Measurements from ENCODE around the gene MUC13. TPM values are rescaled to one million over a fixed set of nuclear protein-coding genes. Genes with fewer than 3 reads are reported as not detected.

The MUC13 gene
- polyA plus RNA-seq, 1 donor from 2014 or later = not detected

DNA sequence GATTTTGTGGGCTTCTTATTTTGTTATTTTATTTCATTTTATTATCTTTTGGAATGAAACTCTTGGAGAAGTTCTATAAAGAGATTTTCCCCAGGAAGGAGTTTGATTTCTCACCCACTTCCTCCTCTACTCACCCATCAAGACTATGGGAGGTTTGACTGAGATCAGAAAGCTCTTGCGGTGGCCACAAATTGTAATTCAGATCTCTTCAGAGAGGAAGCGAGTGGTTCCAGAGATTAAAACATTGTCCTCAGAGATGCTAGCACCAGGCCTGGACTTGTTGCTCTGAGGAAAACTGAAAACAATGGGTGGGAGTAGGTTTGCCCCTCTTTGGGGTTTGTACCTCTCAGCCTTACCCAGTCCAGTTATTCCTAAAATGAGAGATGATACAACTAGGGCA, 8.1 kb upstream of the MUC13 start:
- no peaks in the 10 kb centered on the region for H3K9me2 ChIP-seq (ENCODE audit: insufficient read depth, low read length)
- no peak overlapping the region for H3K9ac ChIP-seq (ENCODE audit: low read length)
- H4K20me1 ChIP-seq (ENCODE audit: insufficient read depth) = no peaks in the 10 kb centered on the region
- no peaks in the 10 kb centered on the region for H3K27me3 ChIP-seq (ENCODE audit: insufficient read depth, low read depth, low read length)
- TF ChIP-seq, protein P1, sequence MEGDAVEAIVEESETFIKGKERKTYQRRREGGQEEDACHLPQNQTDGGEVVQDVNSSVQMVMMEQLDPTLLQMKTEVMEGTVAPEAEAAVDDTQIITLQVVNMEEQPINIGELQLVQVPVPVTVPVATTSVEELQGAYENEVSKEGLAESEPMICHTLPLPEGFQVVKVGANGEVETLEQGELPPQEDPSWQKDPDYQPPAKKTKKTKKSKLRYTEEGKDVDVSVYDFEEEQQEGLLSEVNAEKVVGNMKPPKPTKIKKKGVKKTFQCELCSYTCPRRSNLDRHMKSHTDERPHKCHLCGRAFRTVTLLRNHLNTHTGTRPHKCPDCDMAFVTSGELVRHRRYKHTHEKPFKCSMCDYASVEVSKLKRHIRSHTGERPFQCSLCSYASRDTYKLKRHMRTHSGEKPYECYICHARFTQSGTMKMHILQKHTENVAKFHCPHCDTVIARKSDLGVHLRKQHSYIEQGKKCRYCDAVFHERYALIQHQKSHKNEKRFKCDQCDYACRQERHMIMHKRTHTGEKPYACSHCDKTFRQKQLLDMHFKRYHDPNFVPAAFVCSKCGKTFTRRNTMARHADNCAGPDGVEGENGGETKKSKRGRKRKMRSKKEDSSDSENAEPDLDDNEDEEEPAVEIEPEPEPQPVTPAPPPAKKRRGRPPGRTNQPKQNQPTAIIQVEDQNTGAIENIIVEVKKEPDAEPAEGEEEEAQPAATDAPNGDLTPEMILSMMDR (IDR thresholded peaks at IDR 0.05; ENCODE audit: poor library complexity, severe bottlenecking) = no peak
- no peak for TF ChIP-seq EP300 (conservative IDR thresholded peaks at IDR 0.05; ENCODE audit: poor library complexity, severe bottlenecking)
- no peak for TF ChIP-seq SMC3 (conservative IDR thresholded peaks at IDR 0.05; ENCODE audit: poor library complexity)
- TF ChIP-seq POLR2AphosphoS5 (IDR thresholded peaks at IDR 0.05) = no peak
- no peak for TF ChIP-seq RAD21 (conservative IDR thresholded peaks at IDR 0.05)
- TF ChIP-seq TAF1 (IDR thresholded peaks at IDR 0.05; ENCODE audit: low read depth) = no peak
- TF ChIP-seq REST (IDR thresholded peaks at IDR 0.05; ENCODE audit: borderline replicate concordance) = no peak
- TF ChIP-seq MXI1 (conservative IDR thresholded peaks at IDR 0.05; ENCODE audit: poor library complexity, severe bottlenecking) = no peak
- no peak for TF ChIP-seq EZH2 (IDR thresholded peaks at IDR 0.05; ENCODE audit: borderline replicate concordance, insufficient read depth, low read length, poor library complexity, severe bottlenecking)
- no peaks in the 10 kb centered on the region for H3F3A ChIP-seq (ENCODE audit: insufficient read depth, low read length, poor library complexity, severe bottlenecking)
- no peak overlapping the region for H3K4me2 ChIP-seq (ENCODE audit: low read length)
- H3K9me3 ChIP-seq (ENCODE audit: low read length) = no peaks in the 10 kb centered on the region
- H3K36me3 ChIP-seq (ENCODE audit: insufficient read depth, low read length) = no peaks in the 10 kb centered on the region
- H3K79me2 ChIP-seq (replicated peaks; ENCODE audit: insufficient read depth, low read length) = no peaks in the 10 kb centered on the region
- H3K4me3 ChIP-seq (ENCODE audit: low read length) = no peak overlapping the region
- no peak overlapping the region for H3K27ac ChIP-seq (ENCODE audit: low read length)
- no peak overlapping the region for H2AFZ ChIP-seq (ENCODE audit: low read depth, low read length)

GRCh38 chr3:124941771-124942170, 7.2 kb upstream of the MUC13 start:
- Histone ChIP-seq H3K4me2 (ENCODE audit: low read length) (no peak overlapping the region), H3K9me2 (ENCODE audit: insufficient read depth, low read length) (no peaks in the 10 kb centered on the region), H4K20me1 (ENCODE audit: insufficient read depth) (no peaks in the 10 kb centered on the region), H3K79me2 (replicated peaks; ENCODE audit: insufficient read depth, low read length) (no peaks in the 10 kb centered on the region), H3K36me3 (ENCODE audit: insufficient read depth, low read length) (no peaks in the 10 kb centered on the region), H3K27ac (ENCODE audit: low read length) (no peak overlapping the region), H3F3A (ENCODE audit: insufficient read depth, low read length, poor library complexity, severe bottlenecking) (no peaks in the 10 kb centered on the region), H3K9me3 (ENCODE audit: low read length) (no peaks in the 10 kb centered on the region), H3K9ac (ENCODE audit: low read length) (no peak overlapping the region), H3K27me3 (ENCODE audit: insufficient read depth, low read depth, low read length) (no peaks in the 10 kb centered on the region), H3K4me3 (ENCODE audit: low read length) (no peak overlapping the region), H2AFZ (ENCODE audit: low read depth, low read length) (no peak overlapping the region)
- TF ChIP-seq MXI1 (conservative IDR thresholded peaks at IDR 0.05; ENCODE audit: poor library complexity, severe bottlenecking) = no peak
- TF ChIP-seq EP300 (conservative IDR thresholded peaks at IDR 0.05; ENCODE audit: poor library complexity, severe bottlenecking) = no peak
- no peak for TF ChIP-seq EZH2 (IDR thresholded peaks at IDR 0.05; ENCODE audit: borderline replicate concordance, insufficient read depth, low read length, poor library complexity, severe bottlenecking)
- TF ChIP-seq POLR2AphosphoS5 (IDR thresholded peaks at IDR 0.05) = no peak
- TF ChIP-seq REST (IDR thresholded peaks at IDR 0.05; ENCODE audit: borderline replicate concordance) = no peak
- TF ChIP-seq, protein P1 (IDR thresholded peaks at IDR 0.05; ENCODE audit: poor library complexity, severe bottlenecking) = no peak
- TF ChIP-seq SMC3 (conservative IDR thresholded peaks at IDR 0.05; ENCODE audit: poor library complexity) = no peak
- no peak for TF ChIP-seq RAD21 (conservative IDR thresholded peaks at IDR 0.05)
- TF ChIP-seq TAF1 (IDR thresholded peaks at IDR 0.05; ENCODE audit: low read depth) = no peak

All from neural cell (in vitro differentiated cells).